Purkinje cell (primary cell): Measurements from ENCODE around the gene PABPN1L. TPM values are rescaled to one million over a fixed set of nuclear protein-coding genes. Genes with fewer than 3 reads are reported as not detected.

Experiments used
- polyA plus RNA-seq: library from polyadenylated mRNA; unstranded; fragments of >200 nt; fragmentation: Nextera tagmentation; gene quantifications from 2 replicates; pipeline ENCODE4 v1.2.1, GENCODE V29; 2014

PABPN1L gene, protein sequence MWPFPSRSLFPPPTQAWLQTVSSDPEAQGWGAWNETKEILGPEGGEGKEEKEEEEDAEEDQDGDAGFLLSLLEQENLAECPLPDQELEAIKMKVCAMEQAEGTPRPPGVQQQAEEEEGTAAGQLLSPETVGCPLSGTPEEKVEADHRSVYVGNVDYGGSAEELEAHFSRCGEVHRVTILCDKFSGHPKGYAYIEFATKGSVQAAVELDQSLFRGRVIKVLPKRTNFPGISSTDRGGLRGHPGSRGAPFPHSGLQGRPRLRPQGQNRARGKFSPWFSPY
- not detected in 2 replicates for polyA plus RNA-seq

DNA sequence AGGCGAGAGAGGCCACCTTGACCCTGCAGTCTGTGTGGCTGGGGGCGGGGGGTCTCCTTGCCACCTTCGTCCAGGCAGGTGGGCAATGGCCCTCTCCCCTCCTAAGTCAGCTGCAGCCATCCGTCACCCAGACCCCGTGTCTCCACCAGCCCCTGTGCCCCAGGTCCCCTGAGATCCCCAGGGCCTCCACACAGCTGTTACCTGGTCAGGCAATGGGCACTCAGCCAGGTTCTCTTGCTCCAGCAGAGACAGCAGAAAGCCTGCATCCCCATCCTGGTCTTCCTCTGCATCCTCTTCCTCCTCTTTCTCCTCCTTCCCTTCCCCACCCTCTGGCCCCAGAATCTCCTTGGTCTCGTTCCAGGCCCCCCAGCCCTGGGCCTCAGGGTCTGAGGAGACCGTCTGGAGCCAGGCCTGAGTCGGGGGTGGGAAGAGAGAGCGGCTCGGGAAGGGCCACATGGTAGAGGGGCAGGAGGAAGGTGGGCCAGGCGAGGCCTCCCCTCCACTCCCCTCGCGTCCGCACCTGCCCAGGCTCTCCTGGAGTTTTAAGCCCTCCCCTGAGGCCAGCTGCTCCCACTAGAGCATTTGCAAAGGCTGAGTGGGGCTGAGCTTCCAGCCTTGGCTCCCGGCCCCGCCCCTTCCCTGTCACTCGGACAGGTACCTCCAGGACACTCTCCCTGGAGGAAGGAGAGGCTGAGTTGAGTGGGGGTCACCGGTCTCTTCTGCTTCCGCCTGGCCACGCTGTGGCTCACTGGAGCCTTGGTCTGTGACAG lies at the start of gene PABPN1L:
PABPN1L (minus strand) TSS at position 510 of the 770 bp plus-strand sequence; CDS start at position 456, 54 bp downstream.

GRCh38 chr16:88856828-88857727 lies 9.4 kb downstream of the PABPN1L start, which contains the start of the genes GALNS and TRAPPC2L:
GALNS (minus strand) TSS chr16:88856947; CDS start chr16:88856877, 70 bp downstream.
TRAPPC2L (plus strand) TSS chr16:88857127; CDS start chr16:88857151, 24 bp downstream.

Other genes starting within 250 kb of the PABPN1L start
- gene IL17C, start 228.1 kb downstream of the PABPN1L start, polyA plus RNA-seq = not detected in 2 replicates
- 0.73 TPM in 1 of 2 replicates, not detected in the other for gene CYBA, start 215.6 kb downstream of the PABPN1L start, polyA plus RNA-seq
- 6.0 and 7.4 TPM in 2 replicates for gene MVD, start 203.6 kb downstream of the PABPN1L start, polyA plus RNA-seq
- gene SNAI3, start 180.2 kb downstream of the PABPN1L start, polyA plus RNA-seq = not detected in 2 replicates
- gene RNF166, start 160.3 kb downstream of the PABPN1L start, polyA plus RNA-seq = 0.73 TPM in 1 of 2 replicates, not detected in the other
- 1.3 TPM in 2 replicates for gene CTU2, start 160.2 kb downstream of the PABPN1L start, polyA plus RNA-seq
- 0.66 and 0.71 TPM in 2 replicates for gene PIEZO1, start 81.4 kb downstream of the PABPN1L start, polyA plus RNA-seq
- 0.17 TPM in 1 of 2 replicates, not detected in the other for gene CDT1, start 62.9 kb downstream of the PABPN1L start, polyA plus RNA-seq
- gene APRT, start 54.7 kb downstream of the PABPN1L start, polyA plus RNA-seq = 28.7 and 41.2 TPM in 2 replicates
- gene GALNS, start 9.7 kb downstream of the PABPN1L start, polyA plus RNA-seq = 6.4 and 7.4 TPM in 2 replicates
- 97.9 and 106 TPM in 2 replicates for gene TRAPPC2L, start 9.5 kb downstream of the PABPN1L start, polyA plus RNA-seq
- gene CBFA2T3, start 110.5 kb upstream of the PABPN1L start, polyA plus RNA-seq = 0.07 and 1.1 TPM in 2 replicates
- 4.7 and 5.4 TPM in 2 replicates for gene ACSF3, start 227.2 kb upstream of the PABPN1L start, polyA plus RNA-seq